SK-N-SH treated with all-trans-retinoic acid at 6 μM for 48 hours (cell line): ENCODE data around the gene DHX16.

Experiments used
- ATAC-seq: fragments of 200-7000 bp; cut with Tn5 transposase; 3 replicates; pipeline ENCODE4 v1.9.1; 2020; ENCODE audit warnings: mild to moderate bottlenecking, moderate library complexity
- ARNTL ChIP-seq: fragments of 450-650 bp; formaldehyde crosslinking; IDR thresholded peaks from 2 replicates; pipeline ENCODE4 v1.5.0; 2020; ENCODE audit warnings: low read depth, mild to moderate bottlenecking, moderate library complexity, borderline replicate concordance
- BACH2 ChIP-seq: fragments of 250-450 bp; sonication (Bioruptor Pico); IDR thresholded peaks from 2 replicates; pipeline ENCODE4 v1.9.0; 2021; ENCODE audit warnings: mild to moderate bottlenecking, borderline replicate concordance
- CSDC2 ChIP-seq: fragments of 250-450 bp; sonication (Bioruptor Pico); IDR thresholded peaks from 2 replicates; pipeline ENCODE4 v1.5.0; 2020; ENCODE audit warnings: mild to moderate bottlenecking, moderate library complexity
- ESRRG ChIP-seq: fragments of 250-450 bp; sonication (Bioruptor Pico); IDR thresholded peaks from 2 replicates; pipeline ENCODE4 v1.6.1; 2021; ENCODE audit warnings: mild to moderate bottlenecking
- GLIS3 ChIP-seq: fragments of 250-450 bp; sonication (Bioruptor Pico); IDR thresholded peaks from 2 replicates; pipeline ENCODE4 v1.5.0; 2020; ENCODE audit warnings: mild to moderate bottlenecking, moderate library complexity
- ISL1 ChIP-seq: fragments of 250-450 bp; sonication (Bioruptor Pico); IDR thresholded peaks from 2 replicates; pipeline ENCODE4 v2.1.2; 2022; ENCODE audit warnings: mild to moderate bottlenecking, moderate library complexity
- OSR1 ChIP-seq: fragments of 250-450 bp; sonication (Bioruptor Pico); IDR thresholded peaks from 2 replicates; pipeline ENCODE4 v1.8.0; 2022; ENCODE audit warnings: moderate library complexity, mild to moderate bottlenecking, inconsistent platforms
- PATZ1 ChIP-seq: fragments of 250-450 bp; sonication (Bioruptor Pico); IDR thresholded peaks from 2 replicates; pipeline ENCODE4 v1.8.0; 2020; ENCODE audit warnings: mild to moderate bottlenecking, moderate library complexity, borderline replicate concordance
- POU6F1 ChIP-seq: fragments of 250-450 bp; sonication (Bioruptor Pico); IDR thresholded peaks from 2 replicates; pipeline ENCODE4 v1.8.0; 2021; ENCODE audit warnings: low read depth, mild to moderate bottlenecking, moderate library complexity, borderline replicate concordance
- PPARA ChIP-seq: fragments of 250-450 bp; sonication (Bioruptor Pico); IDR thresholded peaks from 2 replicates; pipeline ENCODE4 v1.5.0; 2020; ENCODE audit warnings: mild to moderate bottlenecking, borderline replicate concordance
- RARB ChIP-seq: fragments of 250-450 bp; sonication (Bioruptor Pico); IDR thresholded peaks from 2 replicates; pipeline ENCODE4 v1.8.0; 2021; ENCODE audit warnings: mild to moderate bottlenecking, moderate library complexity
- TCF4 ChIP-seq: fragments of 250-450 bp; sonication (Bioruptor Pico); IDR thresholded peaks from 2 replicates; pipeline ENCODE4 v1.8.0; 2021; ENCODE audit warnings: mild to moderate bottlenecking, moderate library complexity, borderline replicate concordance
- TOX ChIP-seq: fragments of 250-450 bp; sonication (Bioruptor Pico); IDR thresholded peaks from 2 replicates; pipeline ENCODE4 v1.8.0; 2021; ENCODE audit warnings: mild to moderate bottlenecking, moderate library complexity, borderline replicate concordance
- TSHZ2 ChIP-seq: fragments of 250-450 bp; sonication (Bioruptor Pico); IDR thresholded peaks from 2 replicates; pipeline ENCODE4 v1.5.0; 2020; ENCODE audit warnings: mild to moderate bottlenecking, moderate library complexity
- ZC3H10 ChIP-seq: fragments of 250-450 bp; sonication (Bioruptor Pico); IDR thresholded peaks from 2 replicates; pipeline ENCODE4 v1.5.1; 2021; ENCODE audit warnings: mild to moderate bottlenecking, moderate library complexity
- ZFP3 ChIP-seq: fragments of 250-450 bp; sonication (Bioruptor Pico); IDR thresholded peaks from 2 replicates; pipeline ENCODE4 v1.5.0; 2020; ENCODE audit warnings: mild to moderate bottlenecking, moderate library complexity
- ZFP30 ChIP-seq: fragments of 450-650 bp; formaldehyde crosslinking; IDR thresholded peaks from 2 replicates; pipeline ENCODE4 v1.5.0; 2022; ENCODE audit warnings: mild to moderate bottlenecking, moderate library complexity
- ZNF565 ChIP-seq: fragments of 450-650 bp; formaldehyde crosslinking; conservative IDR thresholded peaks from 2 replicates; pipeline ENCODE4 v1.5.0; 2020; ENCODE audit warnings: low read depth, mild to moderate bottlenecking, moderate library complexity
- ZNF70 ChIP-seq: fragments of 450-650 bp; formaldehyde crosslinking; IDR thresholded peaks from 2 replicates; pipeline ENCODE4 v1.5.0; 2020; ENCODE audit warnings: mild to moderate bottlenecking, moderate library complexity
- ZNF8 ChIP-seq: fragments of 450-650 bp; formaldehyde crosslinking; IDR thresholded peaks from 2 replicates; pipeline ENCODE4 v1.5.0; 2020; ENCODE audit warnings: mild to moderate bottlenecking, moderate library complexity
- TF ChIP-seq, protein P1 (sequence below): fragments of 250-450 bp; sonication (Bioruptor Pico); IDR thresholded peaks from 2 replicates; pipeline ENCODE4 v1.5.1; 2021; ENCODE audit warnings: mild to moderate bottlenecking, moderate library complexity
- TF ChIP-seq, protein P2 (sequence below): fragments of 250-450 bp; sonication (Bioruptor Pico); IDR thresholded peaks from 2 replicates; pipeline ENCODE4 v1.5.1; 2020; ENCODE audit warnings: low read depth, mild to moderate bottlenecking, moderate library complexity

DHX16 gene

GRCh38 chr6:30611856-30612194 lies 61.0 kb downstream of the DHX16 start:
- TF ChIP-seq OSR1 (CRISPR knock-in tag): no peak
- TF ChIP-seq, protein P1, sequence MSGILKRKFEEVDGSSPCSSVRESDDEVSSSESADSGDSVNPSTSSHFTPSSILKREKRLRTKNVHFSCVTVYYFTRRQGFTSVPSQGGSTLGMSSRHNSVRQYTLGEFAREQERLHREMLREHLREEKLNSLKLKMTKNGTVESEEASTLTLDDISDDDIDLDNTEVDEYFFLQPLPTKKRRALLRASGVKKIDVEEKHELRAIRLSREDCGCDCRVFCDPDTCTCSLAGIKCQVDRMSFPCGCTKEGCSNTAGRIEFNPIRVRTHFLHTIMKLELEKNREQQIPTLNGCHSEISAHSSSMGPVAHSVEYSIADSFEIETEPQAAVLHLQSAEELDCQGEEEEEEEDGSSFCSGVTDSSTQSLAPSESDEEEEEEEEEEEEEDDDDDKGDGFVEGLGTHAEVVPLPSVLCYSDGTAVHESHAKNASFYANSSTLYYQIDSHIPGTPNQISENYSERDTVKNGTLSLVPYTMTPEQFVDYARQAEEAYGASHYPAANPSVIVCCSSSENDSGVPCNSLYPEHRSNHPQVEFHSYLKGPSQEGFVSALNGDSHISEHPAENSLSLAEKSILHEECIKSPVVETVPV (CRISPR knock-in tag): no peak
- TF ChIP-seq ESRRG (CRISPR knock-in tag): no peak
- no peak for TF ChIP-seq PATZ1 (CRISPR knock-in tag)
- TF ChIP-seq PPARA: no peak
- no peak for TF ChIP-seq ZFP30
- ATAC-seq: no peak

GRCh38 chr6:30611150-30611855 lies 61.5 kb downstream of the DHX16 start:
- no peak for ATAC-seq
- TF ChIP-seq ZNF70 (no peak), ZNF8 (CRISPR knock-in tag) (no peak), ZFP3 (CRISPR knock-in tag) (no peak), BACH2 (no peak), ZC3H10 (no peak), GLIS3 (CRISPR knock-in tag) (no peak), PPARA (no peak), ZFP30 (no peak), ZNF565 (no peak), ISL1 (CRISPR knock-in tag) (no peak)
- TF ChIP-seq, protein P2, sequence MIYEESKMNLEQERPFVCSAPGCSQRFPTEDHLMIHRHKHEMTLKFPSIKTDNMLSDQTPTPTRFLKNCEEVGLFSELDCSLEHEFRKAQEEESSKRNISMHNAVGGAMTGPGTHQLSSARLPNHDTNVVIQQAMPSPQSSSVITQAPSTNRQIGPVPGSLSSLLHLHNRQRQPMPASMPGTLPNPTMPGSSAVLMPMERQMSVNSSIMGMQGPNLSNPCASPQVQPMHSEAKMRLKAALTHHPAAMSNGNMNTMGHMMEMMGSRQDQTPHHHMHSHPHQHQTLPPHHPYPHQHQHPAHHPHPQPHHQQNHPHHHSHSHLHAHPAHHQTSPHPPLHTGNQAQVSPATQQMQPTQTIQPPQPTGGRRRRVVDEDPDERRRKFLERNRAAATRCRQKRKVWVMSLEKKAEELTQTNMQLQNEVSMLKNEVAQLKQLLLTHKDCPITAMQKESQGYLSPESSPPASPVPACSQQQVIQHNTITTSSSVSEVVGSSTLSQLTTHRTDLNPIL (CRISPR knock-in tag): no peak
- TF ChIP-seq, all 23 proteins: peak for 0

GRCh38 chr6:30610065-30610464 lies 62.7 kb downstream of the DHX16 start:
- TF ChIP-seq ZFP3 (CRISPR knock-in tag): no peak
- TF ChIP-seq, protein P1 (CRISPR knock-in tag): no peak
- TF ChIP-seq OSR1 (CRISPR knock-in tag): no peak
- no peak for TF ChIP-seq TOX (CRISPR knock-in tag)
- TF ChIP-seq TCF4: no peak
- no peak for TF ChIP-seq POU6F1 (CRISPR knock-in tag)
- no peak for TF ChIP-seq ZNF70
- no peak for TF ChIP-seq PATZ1 (CRISPR knock-in tag)
- no peak for TF ChIP-seq ZC3H10
- TF ChIP-seq BACH2: no peak
- no peak for TF ChIP-seq TSHZ2 (CRISPR knock-in tag)
- TF ChIP-seq PPARA: no peak
- TF ChIP-seq, protein P2 (CRISPR knock-in tag): no peak
- no peak for TF ChIP-seq RARB (CRISPR knock-in tag)
- TF ChIP-seq ZNF565: no peak
- no peak for TF ChIP-seq ARNTL (CRISPR knock-in tag)
- no peak for TF ChIP-seq ZNF8 (CRISPR knock-in tag)
- TF ChIP-seq CSDC2 (CRISPR knock-in tag): no peak
- TF ChIP-seq GLIS3 (CRISPR knock-in tag): no peak
- no peak for TF ChIP-seq ISL1 (CRISPR knock-in tag)
- no peak for ATAC-seq
